Right cardiac atrium (tissue), 5 donors: ENCODE results near the gene MYL6B. TPM values are rescaled to one million over a fixed set of nuclear protein-coding genes. Genes with fewer than 3 reads are reported as not detected.
"Not testable (repeated sequence)": the region's sequence is repeated elsewhere in the genome, so short reads cannot be mapped to it uniquely, and the experiment has no call there.

Experiments
- ATAC-seq, 2 donors: fragments of 200-7000 bp; cut with Tn5 transposase; one replicate each; pipeline versions ENCODE4 v1.8.0 to v1.9.1; 2020; ENCODE audit warnings: moderate library complexity in 2 of 2, mild to moderate bottlenecking in 1 of 2
- DNase-seq, 3 donors: peaks; one replicate each; pipeline ENCODE4 v3.0.0-alpha.2; 2020
- H3K27ac ChIP-seq: one replicate; pipeline ENCODE4 v1.5.1; 2013; ENCODE audit warnings: mild to moderate bottlenecking, low read length, control low read depth, moderate library complexity
- H3K27me3 ChIP-seq: one replicate; pipeline ENCODE4 v1.6.1; 2013; ENCODE audit not compliant: control insufficient read depth, insufficient read depth
- H3K4me1 ChIP-seq: one replicate; pipeline ENCODE4 v1.6.1; 2013; ENCODE audit warnings: low read length; ENCODE audit not compliant: control insufficient read depth, insufficient read depth
- H3K4me3 ChIP-seq: one replicate; pipeline ENCODE4 v1.5.1; 2013; ENCODE audit warnings: low read length, control low read depth
- H3K9me3 ChIP-seq: one replicate; pipeline ENCODE4 v1.6.1; 2013; ENCODE audit warnings: low read length; ENCODE audit not compliant: control insufficient read depth
- WGBS: extraction: QIAGEN DNeasy Blood & Tissue Kit; methylation state at CpG from one replicate; pipeline ENCODE4 v1.1.7; 2013; 5-methylcytosine and 5-hydroxymethylcytosine counted together
- intact Hi-C, 4 donors: fragments of 100-400 bp; cut with DNase I; formaldehyde crosslinking; loops; one replicate each; pipeline versions ENCODE4 v1.11.0 to v1.14.0; 2022 to 2023
- polyA plus RNA-seq: library from polyadenylated mRNA; stranded (reverse); fragments of 200-250 nt; gene quantifications from one replicate; pipeline ENCODE4 v1.2.3, GENCODE V29; 2013
- total RNA-seq, 4 donors: library from RNA; stranded (reverse); fragmentation: NEBNext Ultra II Directional; extraction: Animal tissue kit (Norgen Biotek cat#: 25700); gene quantifications; one replicate each; pipeline ENCODE4 v1.2.1, GENCODE V29; 2021
- donor health status: healthy with polysubstance abuse.
- donor health status: DM: no; HTN: yes; CAD: no.
- donor health status: DM: no; HTN: no; CAD: no.
- donor health status: DM: no; HTN: yes; CAD: no; lungs with severe emphysema.
- donor health status: DM: yes; HTN: yes; CAD: no.

Gene MYL6B
- total and polyA plus RNA-seq, 5 donors: 48.4 to 74.6 (median 61.8) TPM

GRCh38 chr12:56186957-56187356, 34.6 kb downstream of the MYL6B start:
- 33% methylated on average over 2 of the region's 2 CpGs for WGBS
- Histone ChIP-seq H3K4me1 (peaks cover 9% of the 10 kb centered on the region), H3K27ac (no peak overlapping the region), H3K9me3 (no peaks in the 10 kb centered on the region), H3K27me3 (no peaks in the 10 kb centered on the region), H3K4me3 (no peak overlapping the region)
- DNase-seq (no peak), ATAC-seq (no peak)
- intact Hi-C loops: loop anchor here in 2 of 4 donors (5.0 to 10.0 kb wide), 2 partner anchors 62 to 65 kb away; partner anchors contain the start of gene ESYT1 (in 1 of the 2)

GRCh38 chr12:56188131-56188777, 35.9 kb downstream of the MYL6B start:
- intact Hi-C loops: loop anchor here (2.0 to 10.0 kb wide), 3 partner anchors 63 to 69 kb away; partner anchors contain the start of genes ZC3H10 (in 2 of the 4) and ESYT1 (in 1 of the 4)

DNA sequence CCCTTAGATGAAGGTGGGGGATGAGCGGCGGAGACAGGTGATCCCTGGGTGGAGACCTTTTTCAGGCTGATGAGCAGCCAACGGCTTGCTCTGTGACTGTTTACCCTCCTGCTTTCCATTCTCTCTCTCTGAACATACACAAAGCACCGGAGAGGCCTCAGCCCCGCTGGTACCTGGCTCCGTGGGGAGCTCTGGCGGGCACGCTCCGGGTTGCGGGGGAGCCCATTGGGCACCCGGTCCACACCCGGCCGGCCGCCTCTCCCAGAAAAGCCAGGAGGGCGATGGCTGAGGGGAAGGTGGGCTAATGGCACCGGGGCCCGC, 36.4 kb downstream of the MYL6B start:
- Histone ChIP-seq H3K4me1 (peaks cover 9% of the 10 kb centered on the region), H3K27me3 (no peaks in the 10 kb centered on the region), H3K9me3 (no peaks in the 10 kb centered on the region), H3K27ac (peak overlapping the region; percentile 73), H3K4me3 (peak overlapping the region; percentile 100)
- no peak for DNase-seq
- WGBS: 4% methylated on average over 17 of the region's 17 CpGs
- ATAC-seq: peak; percentile 1 to 4
- intact Hi-C loops: loop anchor here (2.0 to 10.0 kb wide), 3 partner anchors 64 to 70 kb away; partner anchors contain the start of genes ZC3H10 (in 2 of the 4) and ESYT1 (in 1 of the 4)

More at GRCh38 chr12:56188131-56188777, 35.9 kb downstream of the MYL6B start:
- Histone ChIP-seq H3K27me3 (no peaks in the 10 kb centered on the region), H3K4me1 (peaks cover 9% of the 10 kb centered on the region), H3K27ac (peak overlapping the region; percentile 73), H3K9me3 (no peaks in the 10 kb centered on the region), H3K4me3 (peak overlapping the region; percentile 100)
- DNase-seq (no peak), ATAC-seq (no peak)
- 12% methylated on average over 10 of the region's 10 CpGs for whole genome bisulfite sequencing

GRCh38 chr12:56189099-56189917, 36.9 kb downstream of the MYL6B start, which contains the start of gene SMARCC2:
Gene SMARCC2, minus strand, starts transcription at chr12:56189483. Its CDS starts 22 bp downstream, at chr12:56189461.
- H3K4me1 ChIP-seq: peaks cover 9% of the 10 kb centered on the region
- DNase-seq (peak; percentile 92 to 96 (median 95)), ATAC-seq (peak; percentile 89 to 90)
- peak within 1 kb of the TSS; percentile 100 for H3K4me3 ChIP-seq
- no peaks in the 10 kb centered on the region for H3K27me3 ChIP-seq
- H3K9me3 ChIP-seq: no peaks in the 10 kb centered on the region
- intact Hi-C loops: loop anchor here (2.0 to 10.0 kb wide), 3 partner anchors 65 to 71 kb away; partner anchors contain the start of genes ZC3H10 (in 2 of the 4) and ESYT1 (in 1 of the 4)
- under 1% methylated on average over 92 of the region's 93 CpGs for WGBS
- peak within 1 kb of the TSS; percentile 97 for H3K27ac ChIP-seq

GRCh38 chr12:56189918-56190694, 37.7 kb downstream of the MYL6B start:
- peak; percentile 74 to 90 (median 89) for DNase-seq
- intact Hi-C loops: loop anchor here (2.0 to 10.0 kb wide), 6 partner anchors 65 to 405 kb away; partner anchors contain the start of genes ZC3H10 (in 2 of the 4), ESYT1 (in 1 of the 4) and SPRYD4 (in 1 of the 4)
- peak; percentile 70 to 75 for ATAC-seq
- 1% methylated on average over 42 of the region's 42 CpGs for WGBS
- Histone ChIP-seq H3K4me3 (peak overlapping the region; percentile 100), H3K4me1 (peaks cover 9% of the 10 kb centered on the region), H3K27ac (peak overlapping the region; percentile 84), H3K9me3 (no peaks in the 10 kb centered on the region), H3K27me3 (no peaks in the 10 kb centered on the region)

DNA sequence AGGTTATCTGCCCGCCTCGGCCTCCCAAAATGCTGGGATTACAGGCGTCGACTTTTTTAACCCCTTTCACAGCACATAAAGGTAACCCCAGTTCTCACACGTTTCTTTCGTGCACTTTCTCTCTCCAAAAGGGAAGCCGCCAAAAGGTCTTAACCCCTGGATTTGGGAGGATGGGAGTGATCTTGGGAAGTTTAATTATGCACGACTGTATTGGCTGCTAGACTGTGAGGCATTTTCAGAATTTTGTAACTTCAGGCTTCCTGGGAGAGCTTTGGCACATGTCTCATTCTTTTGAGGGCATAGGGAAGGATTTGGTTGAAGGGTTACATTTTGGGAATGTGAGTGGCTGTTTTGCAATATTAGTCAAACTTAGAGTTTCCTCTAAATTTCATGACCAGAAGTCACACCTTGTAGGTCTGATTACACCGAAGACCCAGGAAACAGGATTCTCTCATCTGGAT, 38.3 kb downstream of the MYL6B start:
- no peaks in the 10 kb centered on the region for H3K27me3 ChIP-seq
- WGBS: 20% methylated on average over 9 of the region's 9 CpGs

GRCh38 chr12:56192582-56192981, 40.2 kb downstream of the MYL6B start:
- Histone ChIP-seq H3K9me3 (no peaks in the 10 kb centered on the region), H3K4me3 (no peak overlapping the region), H3K27ac (no peak overlapping the region), H3K4me1 (peaks cover 7% of the 10 kb centered on the region), H3K27me3 (no peaks in the 10 kb centered on the region)
- ATAC-seq (no peak), DNase-seq (no peak)
- intact Hi-C loops: loop anchor here in 3 of 4 donors (5.0 to 10.0 kb wide), 3 partner anchors 270 to 402 kb away; partner anchors contain the start of gene SPRYD4 (in 1 of the 3)

More for the DNA sequence above, 38.3 kb downstream of the MYL6B start:
- H3K4me1 ChIP-seq: peaks cover 9% of the 10 kb centered on the region
- H3K9me3 ChIP-seq: no peaks in the 10 kb centered on the region
- H3K4me3 ChIP-seq: peak overlapping the region; percentile 100
- H3K27ac ChIP-seq: no peak overlapping the region
- intact Hi-C loops: loop anchor here in 3 of 4 donors (5.0 to 10.0 kb wide), 3 partner anchors 272 to 404 kb away; partner anchors contain the start of gene SPRYD4 (in 1 of the 3)
- DNase-seq: no peak
- ATAC-seq: no peak

GRCh38 chr12:56193025-56193578, 40.7 kb downstream of the MYL6B start:
- Histone ChIP-seq H3K4me1 (peaks cover 6% of the 10 kb centered on the region), H3K9me3 (no peaks in the 10 kb centered on the region), H3K4me3 (no peak overlapping the region), H3K27ac (no peak overlapping the region), H3K27me3 (no peaks in the 10 kb centered on the region)
- WGBS: 46% methylated on average over 1 of the region's 1 CpG
- no peak for ATAC-seq
- intact Hi-C loops: loop anchor here in 3 of 4 donors (5.0 to 10.0 kb wide), 3 partner anchors 269 to 402 kb away; partner anchors contain the start of gene SPRYD4 (in 1 of the 3)
- peak in 2 of 3 donors; percentile 65 to 78 for DNase-seq

DNA sequence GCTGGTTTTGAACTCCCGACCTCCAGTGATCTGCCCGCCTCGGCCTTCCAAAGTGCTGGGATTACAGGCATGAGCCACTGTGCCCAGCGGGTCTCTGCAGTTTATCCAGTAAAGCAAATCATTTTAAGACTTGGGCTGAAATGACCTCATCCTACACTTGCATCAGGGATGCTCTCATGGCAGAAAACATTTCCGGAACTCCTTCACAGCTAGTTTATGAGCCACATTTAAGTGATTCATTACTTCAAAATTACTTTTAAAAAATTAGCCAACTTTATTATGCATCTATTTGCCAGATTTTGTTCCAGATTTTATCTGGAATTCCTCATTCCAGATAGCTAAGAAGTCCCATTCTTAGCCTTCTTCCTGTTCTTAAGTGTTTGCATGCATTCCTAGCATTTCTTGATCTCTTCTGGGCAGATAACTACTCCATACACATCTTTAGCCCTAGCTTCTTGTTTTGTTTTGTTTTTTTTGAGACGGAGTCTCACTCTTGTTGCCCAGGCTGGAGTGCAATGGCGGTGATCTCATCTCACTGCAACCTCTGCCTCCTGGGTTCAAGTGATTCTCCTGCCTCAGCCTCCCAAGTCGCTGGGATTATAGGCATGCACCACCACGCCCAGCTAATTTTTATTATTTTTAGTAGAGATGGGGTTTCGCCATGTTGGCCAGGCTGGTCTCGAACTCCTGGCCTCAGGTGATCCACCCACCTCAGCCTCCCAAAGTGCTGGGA, 44.6 kb downstream of the MYL6B start:
- not testable (repeated sequence) for DNase-seq, H3K4me3 ChIP-seq, H3K27ac ChIP-seq, H3K4me1 ChIP-seq, H3K27me3 ChIP-seq, H3K9me3 ChIP-seq
- WGBS: 49% methylated on average over 11 of the region's 11 CpGs
- intact Hi-C loops: loop anchor here in 1 of 4 donors (10.0 kb wide), 1 partner anchor 398 kb away; no protein-coding TSS in a partner anchor
- peak; percentile 34 to 68 for ATAC-seq
